ENCODE results near the gene AKR7A3. TPM values are rescaled to one million over a fixed set of nuclear protein-coding genes. Genes with fewer than 3 reads are reported as not detected.
A peak's percentile ranks its signal among the peaks of the same experiment; 100 is the strongest.
"Not testable (repeated sequence)": the region's sequence is repeated elsewhere in the genome, so short reads cannot be mapped to it uniquely, and the experiment has no call there.

Gene AKR7A3
- total and polyA plus RNA-seq, 9 of the 15 experiments (the other 6 are each of a cell fraction or from before 2014, with no cell fraction given) = 0.04 to 1.5 (median 0.44) TPM; not detected in 1

- H3K27me3 ChIP-seq (ENCODE audit: control insufficient read depth in 2 of 2, insufficient read depth in 2 of 2, low read length in 2 of 2); H3K9me1 ChIP-seq (ENCODE audit: control insufficient read depth, insufficient read depth, low read length); H3K27ac ChIP-seq (ENCODE audit: extremely low read depth, low read depth, low read length); H3K4me3 ChIP-seq; DNase-seq (ENCODE audit: extremely low read depth in 1 of 4, low spot score in 3 of 4); FAIRE-seq; in situ Hi-C loops (cut with MboI); H2AFZ ChIP-seq (ENCODE audit: low read depth, low read length); BruUV-seq (replicated peaks); H3K4me2 ChIP-seq (ENCODE audit: insufficient read depth, low read length); H4K20me1 ChIP-seq (replicated peaks; ENCODE audit: control insufficient read depth, insufficient read depth, low read length); intact Hi-C loops (cut with micrococcal nuclease); ATAC-seq; CTCF ChIA-PET (ENCODE audit: low intra/inter-chr PET ratio); H3K9me3 ChIP-seq (replicated peaks; ENCODE audit: control insufficient read depth, insufficient read depth, low read depth, low read length): not testable (repeated sequence)
- Histone ChIP-seq H3K79me2 (ENCODE audit: control insufficient read depth, insufficient read depth, low read length) (peaks cover 54% of the 10 kb centered on the region), H3K9ac (ENCODE audit: insufficient read depth in 1 of 2, low read depth in 2 of 2, low read length in 2 of 2) (peak overlapping the region in 1 of 2 experiments; percentile 32; a peak in 1 of 4 replicates), H3K36me3 (ENCODE audit: control insufficient read depth, insufficient read depth, low read length) (peaks cover 84% of the 10 kb centered on the region), H3K4me1 (replicated peaks in 1 of 2; ENCODE audit: control insufficient read depth in 2 of 2, insufficient read depth in 2 of 2, low read length in 2 of 2) (peaks cover 14 to 34% of the 10 kb centered on the region in 2 experiments; a peak in 4 of 5 replicates)
- 98% methylated on average over 5 of the region's 5 CpGs for WGBS (ENCODE audit: insufficient coverage, low coverage, missing lambda C conversion rate)
- 0 out of 2 replicates have a peak, but pooled peaks have one; percentile 31 for TF ChIP-seq NR3C1 (CRISPR knock-in tag; IDR thresholded peaks at IDR 0.05)
- POLR2A ChIA-PET = interaction anchor here (1.0 to 2.2 kb wide), 4 partner anchors 9 to 225 kb away, joined by 3 to 9 read pairs (median 4); no protein-coding TSS in a partner anchor
These were observed 32.3 kb downstream of the AKR7A3 start for GRCh38 chr1:19256301-19256700.

GRCh38 chr1:19255288-19255687 is 33.3 kb downstream of the AKR7A3 start:
- POLR2A ChIA-PET = interaction anchor here (0.6 to 1.6 kb wide), 7 partner anchors 9 to 226 kb away, joined by 3 to 6 read pairs (median 3); no protein-coding TSS in a partner anchor
- TF ChIP-seq CTCF (IDR thresholded peaks at IDR 0.05 in 2 of 3, conservative IDR thresholded peaks at IDR 0.05 in 1 of 3; ENCODE audit: insufficient read depth in 2 of 3, low read depth in 1 of 3, low read length in 3 of 3) = no peak
- TF ChIP-seq ZNF507 (tag; conservative IDR thresholded peaks at IDR 0.05) = no peak
- TF ChIP-seq ZNF121 (CRISPR knock-in tag; conservative IDR thresholded peaks at IDR 0.05) = 0 out of 2 replicates have a peak, but pooled peaks have one; percentile 5
- TF ChIP-seq ZNF589 (CRISPR knock-in tag; IDR thresholded peaks at IDR 0.05; ENCODE audit: low read depth) = no peak

More at GRCh38 chr1:19255288-19255687, 33.3 kb downstream of the AKR7A3 start:
- Histone ChIP-seq H3K9me3 (replicated peaks; ENCODE audit: control insufficient read depth, insufficient read depth, low read depth, low read length) (no peaks in the 10 kb centered on the region), H3K4me2 (ENCODE audit: insufficient read depth, low read length) (no peak overlapping the region), H2AFZ (ENCODE audit: low read depth, low read length) (no peak overlapping the region), H3K27me3 (ENCODE audit: control insufficient read depth in 2 of 2, insufficient read depth in 2 of 2, low read length in 2 of 2) (no peaks in the 10 kb centered on the region), H3K4me1 (replicated peaks in 1 of 2; ENCODE audit: control insufficient read depth in 2 of 2, insufficient read depth in 2 of 2, low read length in 2 of 2) (peaks cover 14 to 27% of the 10 kb centered on the region in 2 experiments; a peak in 4 of 5 replicates), H3K79me2 (ENCODE audit: control insufficient read depth, insufficient read depth, low read length) (peaks cover 64% of the 10 kb centered on the region), H4K20me1 (replicated peaks; ENCODE audit: control insufficient read depth, insufficient read depth, low read length) (peaks cover 4% of the 10 kb centered on the region), H3K9ac (ENCODE audit: insufficient read depth in 1 of 2, low read depth in 2 of 2, low read length in 2 of 2) (no peak overlapping the region), H3K4me3 (no peak overlapping the region), H3K27ac (ENCODE audit: extremely low read depth, low read depth, low read length) (no peak overlapping the region), H3K9me1 (ENCODE audit: control insufficient read depth, insufficient read depth, low read length) (peaks cover 3% of the 10 kb centered on the region), H3K36me3 (ENCODE audit: control insufficient read depth, insufficient read depth, low read length) (peaks cover 76% of the 10 kb centered on the region)
- intact Hi-C loops (cut with micrococcal nuclease) (no loop called here), in situ Hi-C loops (cut with MboI) (no loop called here)
- 93% methylated on average over 4 of the region's 4 CpGs for WGBS (ENCODE audit: insufficient coverage, low coverage, missing lambda C conversion rate)
- no TSS peak for BruUV-seq (replicated peaks)
- ATAC-seq (no peak), DNase-seq (ENCODE audit: extremely low read depth in 1 of 4, low spot score in 3 of 4) (no peak), FAIRE-seq (no peak)
- CTCF ChIA-PET (ENCODE audit: low intra/inter-chr PET ratio) = no interaction called here

Data from K562 (cell line).